Measurements from ENCODE around the gene PLXDC2. TPM values are rescaled to one million over a fixed set of nuclear protein-coding genes. Genes with fewer than 3 reads are reported as not detected.

Gene PLXDC2
- total and polyA plus RNA-seq, 7 donors = 1.8 to 44.6 (median 18.2) TPM

- no peaks in the 10 kb centered on the region for H3K27me3 ChIP-seq
- H3K4me3 ChIP-seq = no peak overlapping the region
- intact Hi-C loops (cut with DNase I) = no loop called here
- 85 to 89% methylated on average over 6 of the region's 6 CpGs for WGBS, 2 donors
- no peaks in the 10 kb centered on the region for H3K36me3 ChIP-seq
- no peak overlapping the region for H3K27ac ChIP-seq
- no peak for DNase-seq
- no peak for TF ChIP-seq POLR2A (IDR thresholded peaks at IDR 0.05)
- no peak for TF ChIP-seq CTCF (IDR thresholded peaks at IDR 0.05)
- TF ChIP-seq EP300 (IDR thresholded peaks at IDR 0.05) = no peak
- H3K9me3 ChIP-seq = no peaks in the 10 kb centered on the region
- H3K4me1 ChIP-seq = no peaks in the 10 kb centered on the region
Measured at GRCh38 chr10:19891429-19891828, 75.2 kb downstream of the PLXDC2 start.

GRCh38 chr10:19892270-19892669 lies 76.0 kb downstream of the PLXDC2 start:
- Histone ChIP-seq H3K36me3 (no peaks in the 10 kb centered on the region), H3K4me3 (no peak overlapping the region), H3K4me1 (no peaks in the 10 kb centered on the region), H3K27ac (no peak overlapping the region), H3K9me3 (no peaks in the 10 kb centered on the region), H3K27me3 (no peaks in the 10 kb centered on the region)
- no peak for TF ChIP-seq CTCF (IDR thresholded peaks at IDR 0.05)
- no peak for TF ChIP-seq POLR2AphosphoS5 (IDR thresholded peaks at IDR 0.05)
- TF ChIP-seq EP300 (IDR thresholded peaks at IDR 0.05) = no peak
- no peak for DNase-seq
- WGBS, 2 donors = 42 to 73% methylated on average over 4 of the region's 4 CpGs
- intact Hi-C loops (cut with DNase I) = no loop called here

GRCh38 chr10:19892677-19893076 lies 76.4 kb downstream of the PLXDC2 start:
- Histone ChIP-seq H3K27me3 (no peaks in the 10 kb centered on the region), H3K4me1 (no peaks in the 10 kb centered on the region), H3K4me3 (no peak overlapping the region), H3K27ac (no peak overlapping the region), H3K36me3 (no peaks in the 10 kb centered on the region), H3K9me3 (no peaks in the 10 kb centered on the region)
- DNase-seq = no peak
- TF ChIP-seq EP300 (IDR thresholded peaks at IDR 0.05) (no peak), CTCF (IDR thresholded peaks at IDR 0.05) (no peak), POLR2A (IDR thresholded peaks at IDR 0.05) (no peak), POLR2AphosphoS5 (IDR thresholded peaks at IDR 0.05) (no peak)
- intact Hi-C loops (cut with DNase I) = no loop called here
- 50 to 63% methylated on average over 5 of the region's 5 CpGs for WGBS, 2 donors

- intact Hi-C loops (cut with DNase I) = no loop called here
- Histone ChIP-seq H3K4me3 (no peak overlapping the region), H3K4me1 (no peaks in the 10 kb centered on the region), H3K9me3 (no peaks in the 10 kb centered on the region), H3K27ac (no peak overlapping the region), H3K36me3 (no peaks in the 10 kb centered on the region), H3K27me3 (no peaks in the 10 kb centered on the region)
- DNase-seq = no peak
- WGBS, 2 donors = 90 to 95% methylated on average over 3 of the region's 3 CpGs
- TF ChIP-seq EP300 (IDR thresholded peaks at IDR 0.05) (no peak), POLR2AphosphoS5 (IDR thresholded peaks at IDR 0.05) (no peak), POLR2A (IDR thresholded peaks at IDR 0.05) (no peak), CTCF (IDR thresholded peaks at IDR 0.05) (no peak)
Measured at GRCh38 chr10:19895500-19895899, 79.3 kb downstream of the PLXDC2 start.

- WGBS, 2 donors = 25 to 49% methylated on average over 2 of the region's 2 CpGs
- DNase-seq = no peak
- Histone ChIP-seq H3K4me1 (no peaks in the 10 kb centered on the region), H3K9me3 (no peaks in the 10 kb centered on the region), H3K4me3 (no peak overlapping the region), H3K36me3 (no peaks in the 10 kb centered on the region), H3K27ac (no peak overlapping the region), H3K27me3 (no peaks in the 10 kb centered on the region)
- TF ChIP-seq POLR2AphosphoS5 (IDR thresholded peaks at IDR 0.05) (no peak), POLR2A (IDR thresholded peaks at IDR 0.05) (no peak), EP300 (IDR thresholded peaks at IDR 0.05) (no peak), CTCF (IDR thresholded peaks at IDR 0.05) (no peak)
- intact Hi-C loops (cut with DNase I) = no loop called here
Measured at GRCh38 chr10:19902456-19902855, 86.2 kb downstream of the PLXDC2 start.
